ENCODE data around the gene HEG1.

DNA sequence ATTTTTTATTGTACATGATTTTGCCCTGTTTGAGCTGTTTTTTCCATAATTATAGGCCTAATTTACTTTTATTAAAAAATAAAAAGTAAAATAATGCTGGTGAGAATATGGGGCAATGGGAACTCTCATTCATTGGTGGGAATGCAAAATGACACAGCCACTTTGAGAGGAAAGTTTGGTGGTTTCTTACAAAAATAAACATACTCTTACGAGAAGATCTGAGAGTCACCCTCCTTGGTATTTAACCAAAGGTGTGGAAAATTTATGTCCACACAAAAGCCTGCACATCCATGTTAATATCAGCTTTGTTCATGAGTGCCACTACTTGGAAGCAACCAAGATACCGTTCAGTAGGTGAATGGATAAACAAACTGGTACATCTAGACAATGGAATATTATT lies 131.1 kb downstream of the HEG1 start:
- TF ChIP-seq, protein P1, sequence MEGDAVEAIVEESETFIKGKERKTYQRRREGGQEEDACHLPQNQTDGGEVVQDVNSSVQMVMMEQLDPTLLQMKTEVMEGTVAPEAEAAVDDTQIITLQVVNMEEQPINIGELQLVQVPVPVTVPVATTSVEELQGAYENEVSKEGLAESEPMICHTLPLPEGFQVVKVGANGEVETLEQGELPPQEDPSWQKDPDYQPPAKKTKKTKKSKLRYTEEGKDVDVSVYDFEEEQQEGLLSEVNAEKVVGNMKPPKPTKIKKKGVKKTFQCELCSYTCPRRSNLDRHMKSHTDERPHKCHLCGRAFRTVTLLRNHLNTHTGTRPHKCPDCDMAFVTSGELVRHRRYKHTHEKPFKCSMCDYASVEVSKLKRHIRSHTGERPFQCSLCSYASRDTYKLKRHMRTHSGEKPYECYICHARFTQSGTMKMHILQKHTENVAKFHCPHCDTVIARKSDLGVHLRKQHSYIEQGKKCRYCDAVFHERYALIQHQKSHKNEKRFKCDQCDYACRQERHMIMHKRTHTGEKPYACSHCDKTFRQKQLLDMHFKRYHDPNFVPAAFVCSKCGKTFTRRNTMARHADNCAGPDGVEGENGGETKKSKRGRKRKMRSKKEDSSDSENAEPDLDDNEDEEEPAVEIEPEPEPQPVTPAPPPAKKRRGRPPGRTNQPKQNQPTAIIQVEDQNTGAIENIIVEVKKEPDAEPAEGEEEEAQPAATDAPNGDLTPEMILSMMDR (IDR thresholded peaks at IDR 0.05; ENCODE audit: low read length): no peak
- TF ChIP-seq EZH2phosphoT487 (IDR thresholded peaks at IDR 0.05; ENCODE audit: low read length) (no peak), EZH2 (optimal IDR thresholded peaks at IDR 0.05; ENCODE audit: low read depth, low read length) (no peak)
